Measurements from ENCODE around the gene OPN1MW.
"Not testable (repeated sequence)": the region's sequence is repeated elsewhere in the genome, so short reads cannot be mapped to it uniquely, and the experiment has no call there.

OPN1MW gene

DNA sequence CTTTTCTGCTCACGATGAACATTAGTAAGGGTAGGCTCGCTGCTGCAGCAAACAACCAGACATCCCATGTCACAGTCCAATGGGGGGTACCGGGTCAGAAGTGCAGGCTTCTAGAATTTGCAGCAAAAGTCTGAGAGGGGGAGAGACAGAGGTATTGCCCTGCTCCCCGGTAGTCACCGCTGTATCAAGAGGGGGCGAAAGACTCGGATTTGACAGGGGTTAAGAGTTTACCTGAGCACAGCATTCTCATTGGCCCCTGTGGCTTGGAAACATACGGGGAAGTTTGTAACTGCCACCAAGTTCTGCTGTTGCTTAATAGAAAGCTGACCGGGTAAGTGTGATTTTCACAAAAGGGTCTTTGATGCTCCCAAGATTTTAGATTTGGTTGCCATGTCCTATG, 28.7 kb downstream of the OPN1MW start:
- DNase-seq (ENCODE audit: low read depth): not testable (repeated sequence)

DNA sequence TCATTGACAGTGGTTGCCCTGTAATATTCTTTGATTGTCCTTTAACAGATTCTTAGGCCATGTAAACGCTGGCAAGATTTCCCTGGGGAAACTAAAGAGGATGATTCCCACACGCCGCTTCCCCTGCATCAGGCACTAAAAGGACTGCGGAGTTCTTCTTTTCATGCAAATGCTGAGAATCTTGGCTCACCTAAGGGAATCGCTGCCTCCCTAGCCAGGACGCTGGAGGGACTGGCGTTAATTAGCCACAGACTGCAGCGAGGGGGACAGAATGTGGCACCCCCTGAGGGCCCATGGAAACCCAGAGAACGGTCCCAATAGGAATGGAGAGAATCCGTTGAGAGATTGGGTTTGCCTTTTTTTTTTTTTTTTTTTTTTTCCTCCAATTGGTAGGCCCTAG, 29.1 kb downstream of the OPN1MW start:
- DNase-seq (ENCODE audit: low read depth): not testable (repeated sequence)

DNA sequence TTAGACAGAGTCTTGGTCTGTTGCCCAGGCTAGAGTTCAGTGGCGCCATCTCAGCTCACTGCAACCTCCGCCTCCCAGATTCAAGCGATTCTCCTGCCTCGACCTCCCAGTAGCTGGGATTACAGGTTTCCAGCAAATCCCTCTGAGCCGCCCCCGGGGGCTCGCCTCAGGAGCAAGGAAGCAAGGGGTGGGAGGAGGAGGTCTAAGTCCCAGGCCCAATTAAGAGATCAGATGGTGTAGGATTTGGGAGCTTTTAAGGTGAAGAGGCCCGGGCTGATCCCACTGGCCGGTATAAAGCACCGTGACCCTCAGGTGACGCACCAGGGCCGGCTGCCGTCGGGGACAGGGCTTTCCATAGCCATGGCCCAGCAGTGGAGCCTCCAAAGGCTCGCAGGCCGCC, 37.1 kb downstream of the OPN1MW start, which contains the start of gene OPN1MW2:
OPN1MW2 (plus strand) TSS at position 301 of the 400 bp plus-strand sequence; CDS start at position 361, 60 bp downstream.
- DNase-seq (ENCODE audit: low read depth): not testable (repeated sequence)

DNA sequence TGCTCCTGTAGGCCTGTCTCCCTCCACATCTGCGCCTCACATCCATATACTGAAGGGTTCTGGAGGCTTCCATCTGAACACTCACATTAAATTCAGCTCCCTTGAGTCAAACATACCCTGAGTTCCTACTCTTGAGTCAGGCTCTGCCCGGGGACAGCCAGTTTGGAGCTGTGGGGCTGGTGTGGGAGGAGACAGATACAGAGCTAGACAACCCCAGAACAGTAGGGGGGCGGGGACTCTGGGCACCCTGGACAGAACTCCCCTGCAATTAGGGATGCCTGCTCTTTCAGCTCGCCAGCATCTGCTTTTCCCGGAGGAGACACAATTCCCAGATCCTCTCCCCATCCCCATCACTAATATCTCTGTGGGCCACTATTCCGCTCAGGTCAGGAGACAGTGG, 42.9 kb downstream of the OPN1MW start:
- DNase-seq (ENCODE audit: low read depth): not testable (repeated sequence)

DNA sequence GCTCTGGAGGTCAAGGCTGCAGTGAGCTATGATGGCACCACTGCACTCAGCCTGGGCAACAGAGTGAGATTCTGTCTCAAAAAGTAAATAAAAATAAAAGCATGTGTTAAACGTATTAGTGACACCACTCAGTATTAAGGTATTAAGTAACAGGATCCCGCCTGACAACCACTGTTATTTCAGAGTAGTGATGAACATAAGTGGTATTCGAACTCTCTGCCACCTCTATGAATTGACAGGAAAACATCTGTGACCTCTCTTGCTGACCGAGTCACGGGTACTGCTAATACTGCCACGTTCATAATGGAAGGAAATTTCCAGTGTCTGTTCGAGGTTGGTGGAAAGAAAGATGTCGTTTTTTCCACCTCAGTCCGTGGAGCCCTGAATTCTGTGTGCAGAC, 44.3 kb downstream of the OPN1MW start:
- DNase-seq (ENCODE audit: low read depth): not testable (repeated sequence)

DNA sequence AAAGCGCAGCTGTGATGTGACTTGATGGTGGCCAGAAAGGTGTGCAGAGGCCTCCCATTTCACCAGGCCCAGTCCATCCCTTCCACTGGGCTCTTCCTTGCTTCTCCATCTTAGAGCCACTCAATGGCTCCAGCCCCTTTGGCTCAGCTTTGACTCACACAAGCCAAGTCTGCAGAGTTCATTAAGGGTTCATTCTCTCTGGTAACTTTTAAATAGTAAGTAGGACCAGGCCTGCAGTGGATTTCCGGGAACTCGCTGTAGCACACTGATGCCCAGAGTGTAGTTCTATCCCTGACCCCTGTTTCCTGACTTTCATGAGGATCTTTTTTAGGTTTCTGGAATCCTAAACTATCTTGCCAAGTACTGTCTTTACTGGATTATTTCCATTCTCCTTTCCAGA, 49.0 kb downstream of the OPN1MW start:
- not testable (repeated sequence) for DNase-seq (ENCODE audit: low read depth)

DNA sequence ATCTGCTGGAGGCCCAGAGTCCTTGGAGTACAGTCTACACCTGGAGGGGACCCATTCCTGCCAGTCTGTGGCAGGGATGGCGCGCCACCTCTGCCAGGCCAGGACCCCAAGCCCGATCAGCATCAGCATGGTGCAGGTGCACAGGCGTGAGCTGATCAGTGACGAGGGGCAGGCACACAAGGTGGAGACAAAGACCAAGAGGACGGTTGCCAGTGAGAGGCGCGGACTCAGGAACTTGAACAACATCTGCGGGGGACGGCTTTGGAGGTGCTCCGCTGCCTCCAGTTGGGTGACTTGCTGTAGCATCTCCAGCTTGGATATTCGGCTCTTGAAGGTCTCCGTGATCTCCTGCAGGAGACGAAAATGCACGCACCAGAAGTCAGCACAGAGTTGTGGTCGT, 51.2 kb downstream of the OPN1MW start:
- DNase-seq (ENCODE audit: low read depth): not testable (repeated sequence)

DNA sequence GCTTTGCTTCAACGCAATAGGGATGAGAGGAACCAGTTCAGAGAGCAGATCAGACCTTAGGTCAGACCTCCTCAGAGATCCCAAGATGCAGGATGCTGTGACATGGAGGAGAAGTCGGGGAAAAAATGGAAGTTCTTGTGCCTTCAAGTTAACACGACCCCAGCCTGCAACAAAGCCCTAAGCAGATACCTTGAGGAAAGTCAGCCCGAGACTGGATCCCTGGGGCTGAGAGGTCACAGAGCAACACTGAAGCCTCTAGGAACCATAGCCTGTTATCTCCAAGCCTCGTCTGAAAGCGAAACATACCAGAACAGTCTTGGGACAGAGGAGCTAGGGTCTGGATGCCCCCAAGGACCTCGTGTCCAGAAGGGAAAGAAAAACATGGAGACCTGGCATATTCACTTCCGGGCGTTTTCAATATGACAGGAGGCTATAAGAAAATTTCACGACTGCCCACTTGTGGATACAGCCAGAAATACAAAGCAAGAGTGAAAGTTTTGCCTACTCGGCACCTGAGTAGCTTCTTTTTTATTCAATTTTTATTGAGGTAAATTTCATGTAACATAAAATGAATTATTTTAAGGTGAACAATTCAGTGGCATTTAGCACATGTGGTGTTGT, 56.7 kb downstream of the OPN1MW start:
- not testable (repeated sequence) for DNase-seq (ENCODE audit: low read depth)

DNA sequence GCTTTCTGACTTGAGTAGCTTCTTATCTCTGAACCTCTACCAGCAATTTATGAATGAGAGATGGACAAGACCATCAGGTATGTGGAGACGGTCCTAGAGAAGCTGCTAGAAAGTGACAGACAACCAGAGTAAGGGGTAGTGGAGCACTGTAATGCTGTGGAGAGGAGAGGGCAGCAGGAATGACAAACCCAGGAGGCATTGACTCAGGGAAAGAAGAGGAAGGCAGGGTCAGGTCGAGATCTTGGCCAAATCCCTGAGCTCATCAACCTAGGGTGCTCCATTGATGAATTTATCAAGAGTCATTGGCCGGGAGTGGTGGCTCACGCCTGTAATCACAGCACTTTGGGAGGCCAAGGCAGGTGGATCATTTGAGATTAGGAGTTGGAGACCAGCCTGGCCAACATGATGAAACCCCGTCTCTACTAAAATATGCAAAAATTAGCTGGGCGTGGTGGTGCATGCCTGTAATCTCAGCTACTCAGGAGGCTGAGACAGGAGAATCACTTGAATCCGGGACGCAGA, 57.6 kb downstream of the OPN1MW start:
- not testable (repeated sequence) for DNase-seq (ENCODE audit: low read depth)
